ENCODE results near the gene SMTNL2. TPM values are rescaled to one million over a fixed set of nuclear protein-coding genes. Genes with fewer than 3 reads are reported as not detected.

SMTNL2 gene
- total RNA-seq, 1 experiment from 2014 or later = 39.3 TPM

DNA sequence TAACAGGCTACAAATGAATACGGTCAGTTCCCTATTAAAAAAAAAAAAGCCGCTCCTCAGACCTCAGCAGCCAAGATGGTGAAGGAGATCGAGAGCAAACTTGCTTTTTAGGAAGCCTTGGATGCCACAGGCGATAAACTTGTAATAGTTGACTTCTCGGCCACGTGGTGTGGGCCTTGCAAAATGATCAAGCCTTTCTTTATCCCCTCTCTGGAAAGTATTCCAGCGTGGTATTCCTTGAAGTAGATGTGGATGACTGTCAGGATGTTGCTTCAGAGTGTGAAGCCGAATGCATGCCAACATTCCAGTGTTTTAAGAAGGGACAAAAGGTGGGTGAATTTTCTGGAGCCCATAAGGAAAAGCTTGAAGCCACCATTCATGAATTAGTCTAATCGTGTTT is 12.2 kb upstream of the SMTNL2 start:
- H3K36me3 ChIP-seq (ENCODE audit: control insufficient read depth, insufficient read depth, low read length) = no peaks in the 10 kb centered on the region
- no peak for DNase-seq
- Mint-ChIP-seq H3K4me1 (ENCODE audit: low read depth, unreplicated experiment) (no peaks in the 10 kb centered on the region), H3K27ac (ENCODE audit: unreplicated experiment) (no peak overlapping the region), H3K36me3 (ENCODE audit: insufficient read depth, unreplicated experiment) (no peaks in the 10 kb centered on the region), H3K27me3 (ENCODE audit: insufficient read depth, unreplicated experiment) (no peaks in the 10 kb centered on the region), H3K9me3 (ENCODE audit: unreplicated experiment) (no peaks in the 10 kb centered on the region), H3K4me3 (ENCODE audit: unreplicated experiment) (no peak overlapping the region)
- no peaks in the 10 kb centered on the region for H3K9me3 ChIP-seq
- BruUV-seq (replicated peaks) = no TSS peak
- ChIA-PET CTCF (no interaction called here), POLR2A (no interaction called here)
- peaks cover 5% of the 10 kb centered on the region for H3K4me1 ChIP-seq
- TF ChIP-seq, protein P1, sequence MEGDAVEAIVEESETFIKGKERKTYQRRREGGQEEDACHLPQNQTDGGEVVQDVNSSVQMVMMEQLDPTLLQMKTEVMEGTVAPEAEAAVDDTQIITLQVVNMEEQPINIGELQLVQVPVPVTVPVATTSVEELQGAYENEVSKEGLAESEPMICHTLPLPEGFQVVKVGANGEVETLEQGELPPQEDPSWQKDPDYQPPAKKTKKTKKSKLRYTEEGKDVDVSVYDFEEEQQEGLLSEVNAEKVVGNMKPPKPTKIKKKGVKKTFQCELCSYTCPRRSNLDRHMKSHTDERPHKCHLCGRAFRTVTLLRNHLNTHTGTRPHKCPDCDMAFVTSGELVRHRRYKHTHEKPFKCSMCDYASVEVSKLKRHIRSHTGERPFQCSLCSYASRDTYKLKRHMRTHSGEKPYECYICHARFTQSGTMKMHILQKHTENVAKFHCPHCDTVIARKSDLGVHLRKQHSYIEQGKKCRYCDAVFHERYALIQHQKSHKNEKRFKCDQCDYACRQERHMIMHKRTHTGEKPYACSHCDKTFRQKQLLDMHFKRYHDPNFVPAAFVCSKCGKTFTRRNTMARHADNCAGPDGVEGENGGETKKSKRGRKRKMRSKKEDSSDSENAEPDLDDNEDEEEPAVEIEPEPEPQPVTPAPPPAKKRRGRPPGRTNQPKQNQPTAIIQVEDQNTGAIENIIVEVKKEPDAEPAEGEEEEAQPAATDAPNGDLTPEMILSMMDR (IDR thresholded peaks at IDR 0.05; ENCODE audit: insufficient read depth in 1 of 2, low read depth in 1 of 2, low read length in 1 of 2, severe bottlenecking in 1 of 2, unreplicated experiment in 1 of 2) = no peak
- H3K27me3 ChIP-seq (replicated peaks; ENCODE audit: control insufficient read depth, insufficient read depth, low read length) = no peaks in the 10 kb centered on the region
- H3K4me3 ChIP-seq (ENCODE audit: low read depth, low read length) = no peak overlapping the region
- intact Hi-C loops (cut with micrococcal nuclease; ENCODE audit: unreplicated experiment) = no loop called here

DNA sequence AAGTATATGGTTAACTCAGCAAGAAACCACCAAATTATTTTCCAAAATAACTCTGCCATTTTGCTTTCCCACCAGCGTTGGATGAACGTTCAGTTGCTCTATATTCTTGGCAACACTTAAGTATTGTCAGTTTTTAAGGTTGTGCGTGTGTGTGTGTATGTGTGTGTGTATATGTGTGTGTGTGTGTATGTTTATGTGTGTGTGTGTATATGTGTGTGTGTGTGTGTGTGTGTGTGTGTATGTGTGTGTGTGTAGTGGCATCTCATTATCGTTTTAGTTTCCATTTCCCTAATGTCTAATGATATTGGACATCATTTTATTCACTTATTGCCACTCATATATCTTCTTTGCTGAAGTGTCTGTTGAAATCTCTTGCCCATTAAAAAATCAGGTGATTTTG is 11.2 kb upstream of the SMTNL2 start:
- Histone ChIP-seq H3K9me3 (no peaks in the 10 kb centered on the region), H3K4me1 (peaks cover 8% of the 10 kb centered on the region), H3K4me3 (ENCODE audit: low read depth, low read length) (no peak overlapping the region), H3K36me3 (ENCODE audit: control insufficient read depth, insufficient read depth, low read length) (no peaks in the 10 kb centered on the region), H3K27me3 (replicated peaks; ENCODE audit: control insufficient read depth, insufficient read depth, low read length) (no peaks in the 10 kb centered on the region)
- H3K27me3 Mint-ChIP-seq (ENCODE audit: insufficient read depth, unreplicated experiment) = no peaks in the 10 kb centered on the region
- H3K4me3 Mint-ChIP-seq (ENCODE audit: unreplicated experiment) = no peak overlapping the region
- TF ChIP-seq, protein P1 (IDR thresholded peaks at IDR 0.05; ENCODE audit: insufficient read depth in 1 of 2, low read depth in 1 of 2, low read length in 1 of 2, severe bottlenecking in 1 of 2, unreplicated experiment in 1 of 2) = no peak
- H3K4me1 Mint-ChIP-seq (ENCODE audit: low read depth, unreplicated experiment) = no peaks in the 10 kb centered on the region
- H3K9me3 Mint-ChIP-seq (ENCODE audit: unreplicated experiment) = no peaks in the 10 kb centered on the region
- intact Hi-C loops (cut with micrococcal nuclease; ENCODE audit: unreplicated experiment) = no loop called here
- ChIA-PET CTCF (no interaction called here), POLR2A (no interaction called here)
- H3K36me3 Mint-ChIP-seq (ENCODE audit: insufficient read depth, unreplicated experiment) = no peaks in the 10 kb centered on the region
- no peak for DNase-seq
- BruUV-seq (replicated peaks) = no TSS peak
- no peak overlapping the region for H3K27ac Mint-ChIP-seq (ENCODE audit: unreplicated experiment)

DNA sequence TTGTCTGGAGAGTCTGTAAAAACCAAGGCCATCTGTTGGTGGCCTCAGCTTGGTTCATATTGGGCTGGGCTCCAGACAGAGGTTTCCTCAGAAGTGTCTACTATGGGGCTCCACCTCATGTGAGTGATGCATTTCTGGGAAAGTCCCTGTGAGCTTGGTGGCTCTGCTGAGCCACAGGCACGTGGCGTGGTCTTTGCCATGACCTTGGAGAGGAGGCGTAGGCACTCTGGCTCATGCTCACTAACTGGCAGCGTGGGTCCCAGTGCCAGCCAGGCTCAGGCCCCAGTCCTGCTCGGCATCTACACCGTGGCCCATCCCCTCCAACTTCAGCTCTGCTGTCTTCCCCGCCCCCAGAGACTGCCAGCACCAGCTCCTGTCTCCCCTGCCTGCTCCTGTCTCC is 10.7 kb upstream of the SMTNL2 start:
- TF ChIP-seq, protein P1 (IDR thresholded peaks at IDR 0.05; ENCODE audit: insufficient read depth in 1 of 2, low read depth in 1 of 2, low read length in 1 of 2, severe bottlenecking in 1 of 2, unreplicated experiment in 1 of 2) = no peak
- ChIA-PET POLR2A (interaction anchor here (1.0 kb wide), 1 partner anchor 10 kb away, joined by 3 read pairs; the partner anchor contains the start of gene SMTNL2), CTCF (no interaction called here)
- no peak overlapping the region for H3K4me3 ChIP-seq (ENCODE audit: low read depth, low read length)
- no peak for DNase-seq
- Mint-ChIP-seq H3K9me3 (ENCODE audit: unreplicated experiment) (no peaks in the 10 kb centered on the region), H3K27ac (ENCODE audit: unreplicated experiment) (no peak overlapping the region), H3K36me3 (ENCODE audit: insufficient read depth, unreplicated experiment) (no peaks in the 10 kb centered on the region), H3K4me1 (ENCODE audit: low read depth, unreplicated experiment) (no peaks in the 10 kb centered on the region), H3K27me3 (ENCODE audit: insufficient read depth, unreplicated experiment) (no peaks in the 10 kb centered on the region), H3K4me3 (ENCODE audit: unreplicated experiment) (no peak overlapping the region)
- no peaks in the 10 kb centered on the region for H3K36me3 ChIP-seq (ENCODE audit: control insufficient read depth, insufficient read depth, low read length)
- H3K4me1 ChIP-seq = peaks cover 8% of the 10 kb centered on the region
- BruUV-seq (replicated peaks) = no TSS peak
- intact Hi-C loops (cut with micrococcal nuclease; ENCODE audit: unreplicated experiment) = no loop called here
- no peaks in the 10 kb centered on the region for H3K27me3 ChIP-seq (replicated peaks; ENCODE audit: control insufficient read depth, insufficient read depth, low read length)
- no peaks in the 10 kb centered on the region for H3K9me3 ChIP-seq
